Fibroblast of lung (primary cell): ENCODE data around the gene CDYL.

Experiments used
- EZH2 ChIP-seq: IDR thresholded peaks from 2 replicates; pipeline ENCODE4 v1.5.1; 2012; ENCODE audit warnings: low read length, control low read depth, mild to moderate bottlenecking; ENCODE audit errors: missing control alignments
- TF ChIP-seq, protein P1 (sequence below), 2 donors: IDR thresholded peaks in 1 of 2; conservative IDR thresholded peaks in 1 of 2; 1 replicate in 1 of 2; 2 replicates in 1 of 2; pipeline ENCODE4 v1.5.1; 2011 to 2012; ENCODE audit warnings: low read length in 2 of 2, control low read depth in 1 of 2, inconsistent platforms in 1 of 2, low read depth in 1 of 2, mild to moderate bottlenecking in 1 of 2

DNA sequence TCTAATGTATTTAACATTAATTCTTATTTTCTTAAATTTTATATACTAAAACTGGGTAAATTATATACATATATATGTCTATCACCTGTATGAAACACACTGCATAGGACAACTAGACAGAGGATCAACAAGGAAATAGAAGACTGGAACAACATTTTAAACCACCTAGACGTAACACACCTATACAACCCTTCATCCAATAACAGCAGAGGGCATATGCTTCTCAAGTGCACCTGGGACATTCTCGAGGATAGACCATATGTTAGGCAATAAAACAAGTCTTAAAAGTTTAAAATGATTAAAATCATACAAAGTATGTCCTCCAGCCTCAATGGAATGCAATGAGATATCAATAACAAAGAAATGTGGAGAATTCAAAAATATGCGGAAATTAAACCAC, 182.4 kb downstream of the CDYL start:
- TF ChIP-seq, protein P1, sequence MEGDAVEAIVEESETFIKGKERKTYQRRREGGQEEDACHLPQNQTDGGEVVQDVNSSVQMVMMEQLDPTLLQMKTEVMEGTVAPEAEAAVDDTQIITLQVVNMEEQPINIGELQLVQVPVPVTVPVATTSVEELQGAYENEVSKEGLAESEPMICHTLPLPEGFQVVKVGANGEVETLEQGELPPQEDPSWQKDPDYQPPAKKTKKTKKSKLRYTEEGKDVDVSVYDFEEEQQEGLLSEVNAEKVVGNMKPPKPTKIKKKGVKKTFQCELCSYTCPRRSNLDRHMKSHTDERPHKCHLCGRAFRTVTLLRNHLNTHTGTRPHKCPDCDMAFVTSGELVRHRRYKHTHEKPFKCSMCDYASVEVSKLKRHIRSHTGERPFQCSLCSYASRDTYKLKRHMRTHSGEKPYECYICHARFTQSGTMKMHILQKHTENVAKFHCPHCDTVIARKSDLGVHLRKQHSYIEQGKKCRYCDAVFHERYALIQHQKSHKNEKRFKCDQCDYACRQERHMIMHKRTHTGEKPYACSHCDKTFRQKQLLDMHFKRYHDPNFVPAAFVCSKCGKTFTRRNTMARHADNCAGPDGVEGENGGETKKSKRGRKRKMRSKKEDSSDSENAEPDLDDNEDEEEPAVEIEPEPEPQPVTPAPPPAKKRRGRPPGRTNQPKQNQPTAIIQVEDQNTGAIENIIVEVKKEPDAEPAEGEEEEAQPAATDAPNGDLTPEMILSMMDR (conservative IDR thresholded peaks at IDR 0.05 in 1 of 2, IDR thresholded peaks at IDR 0.05 in 1 of 2; ENCODE audit: low read depth in 1 of 2, low read length in 2 of 2) = no peak
- TF ChIP-seq EZH2 = no peak
